ENCODE results near the gene CDCP1. TPM values are rescaled to one million over a fixed set of nuclear protein-coding genes. Genes with fewer than 3 reads are reported as not detected.

CDCP1 gene
- total RNA-seq, 1 experiment from 2014 or later, result 85.0 TPM

GRCh38 chr3:45173776-45174175 is 27.6 kb upstream of the CDCP1 start:
- no peaks in the 10 kb centered on the region for H3K36me3 ChIP-seq (ENCODE audit: low read depth)
- CTCF ChIA-PET, result no interaction called here
- H3K27ac ChIP-seq, result no peak overlapping the region
- intact Hi-C loops (cut with micrococcal nuclease; ENCODE audit: unreplicated experiment), result no loop called here
- H2AFZ ChIP-seq, result no peak overlapping the region
- no peak for DNase-seq
- no peaks in the 10 kb centered on the region for H4K20me1 ChIP-seq (ENCODE audit: insufficient read depth)
- no peaks in the 10 kb centered on the region for H3K9me2 ChIP-seq (ENCODE audit: insufficient read depth)
- POLR2A ChIA-PET (ENCODE audit: unreplicated experiment), result interaction anchor here (0.5 kb wide), 1 partner anchor 10 kb away, joined by 4 read pairs; no protein-coding TSS in a partner anchor
- peaks cover 2% of the 10 kb centered on the region; the same call in 1 of the 2 replicates for H3K4me1 ChIP-seq (replicated peaks; ENCODE audit: insufficient read depth)
- no peaks in the 10 kb centered on the region for H3K27me3 ChIP-seq (ENCODE audit: insufficient read depth, low read depth)
- BruUV-seq (replicated peaks), result no TSS peak
- no peak overlapping the region for H3K4me3 ChIP-seq
- no peaks in the 10 kb centered on the region for H3K79me2 ChIP-seq (ENCODE audit: low read depth)
- 0 out of 2 replicates have a peak, but pooled peaks cover 2% of the 10 kb centered on the region for H3F3A ChIP-seq (ENCODE audit: insufficient read depth, low read depth)
- no peak overlapping the region for H3K4me2 ChIP-seq
- TF ChIP-seq CTCF (conservative IDR thresholded peaks at IDR 0.05) (no peak), EZH2 (IDR thresholded peaks at IDR 0.05; ENCODE audit: low read depth) (no peak)
- H3K9me3 ChIP-seq (ENCODE audit: insufficient read depth, low read depth), result no peaks in the 10 kb centered on the region

- no peak overlapping the region for H3K4me3 ChIP-seq
- peaks cover 24% of the 10 kb centered on the region for H3F3A ChIP-seq (ENCODE audit: insufficient read depth, low read depth)
- no peaks in the 10 kb centered on the region for H3K9me3 ChIP-seq (ENCODE audit: insufficient read depth, low read depth)
- no peaks in the 10 kb centered on the region for H3K36me3 ChIP-seq (ENCODE audit: low read depth)
- no peak for TF ChIP-seq CTCF (conservative IDR thresholded peaks at IDR 0.05)
- TF ChIP-seq EZH2 (IDR thresholded peaks at IDR 0.05; ENCODE audit: low read depth), result no peak
- H2AFZ ChIP-seq, result no peak overlapping the region
- ChIA-PET CTCF (no interaction called here), POLR2A (ENCODE audit: unreplicated experiment) (no interaction called here)
- intact Hi-C loops (cut with micrococcal nuclease; ENCODE audit: unreplicated experiment), result no loop called here
- no peak for DNase-seq
- no TSS peak for BruUV-seq (replicated peaks)
- no peaks in the 10 kb centered on the region for H3K79me2 ChIP-seq (ENCODE audit: low read depth)
- no peak overlapping the region for H3K27ac ChIP-seq
- peaks cover 24% of the 10 kb centered on the region for H3K4me1 ChIP-seq (replicated peaks; ENCODE audit: insufficient read depth)
- H4K20me1 ChIP-seq (ENCODE audit: insufficient read depth), result no peaks in the 10 kb centered on the region
- H3K27me3 ChIP-seq (ENCODE audit: insufficient read depth, low read depth), result no peaks in the 10 kb centered on the region
- no peaks in the 10 kb centered on the region for H3K9me2 ChIP-seq (ENCODE audit: insufficient read depth)
- H3K4me2 ChIP-seq, result no peak overlapping the region
Measured at GRCh38 chr3:45171283-45171682, 25.1 kb upstream of the CDCP1 start.

GRCh38 chr3:45170096-45170495 is 23.9 kb upstream of the CDCP1 start:
- Histone ChIP-seq H3K36me3 (ENCODE audit: low read depth) (no peaks in the 10 kb centered on the region), H4K20me1 (ENCODE audit: insufficient read depth) (no peaks in the 10 kb centered on the region), H3K4me3 (no peak overlapping the region), H2AFZ (no peak overlapping the region), H3K27ac (no peak overlapping the region), H3K4me2 (no peak overlapping the region), H3K9me2 (ENCODE audit: insufficient read depth) (no peaks in the 10 kb centered on the region), H3K79me2 (ENCODE audit: low read depth) (no peaks in the 10 kb centered on the region), H3F3A (ENCODE audit: insufficient read depth, low read depth) (peaks cover 35% of the 10 kb centered on the region), H3K9me3 (ENCODE audit: insufficient read depth, low read depth) (no peaks in the 10 kb centered on the region), H3K27me3 (ENCODE audit: insufficient read depth, low read depth) (no peaks in the 10 kb centered on the region), H3K4me1 (replicated peaks; ENCODE audit: insufficient read depth) (peaks cover 35% of the 10 kb centered on the region)
- no peak for TF ChIP-seq CTCF (conservative IDR thresholded peaks at IDR 0.05)
- no peak for TF ChIP-seq EZH2 (IDR thresholded peaks at IDR 0.05; ENCODE audit: low read depth)
- ChIA-PET CTCF (no interaction called here), POLR2A (ENCODE audit: unreplicated experiment) (no interaction called here)
- intact Hi-C loops (cut with micrococcal nuclease; ENCODE audit: unreplicated experiment), result no loop called here
- DNase-seq, result no peak
- BruUV-seq (replicated peaks), result no TSS peak

Data from PC-9 (cell line).